ENCODE measurements around the gene GDE1. TPM values are rescaled to one million over a fixed set of nuclear protein-coding genes. Genes with fewer than 3 reads are reported as not detected.

Gene GDE1
- total RNA-seq, 4 donors from 2014 or later = 57.3 to 80.9 (median 68.8) TPM

- intact Hi-C loops (cut with DNase I) = no loop called here
- TF ChIP-seq POLR2A (IDR thresholded peaks at IDR 0.05) = no peak
- TF ChIP-seq CTCF (IDR thresholded peaks at IDR 0.05) = no peak
- Histone ChIP-seq H3K27me3 (no peaks in the 10 kb centered on the region), H3K4me1 (peaks cover 4 to 12% of the 10 kb centered on the region in 2 donors), H3K4me3 (replicated peaks in 1 of 3) (no peak overlapping the region), H3K9me3 (no peaks in the 10 kb centered on the region), H3K36me3 (peaks cover 0 to 11% of the 10 kb centered on the region in 2 donors), H3K27ac (no peak overlapping the region)
- DNase-seq = no peak
- 95 to 99% methylated on average over 3 of the region's 3 CpGs for WGBS, 2 donors
Measured at GRCh38 chr16:19528666-19529065, 6.8 kb upstream of the GDE1 start.

GRCh38 chr16:19527161-19527560, 5.3 kb upstream of the GDE1 start:
- no peak for DNase-seq
- Histone ChIP-seq H3K4me1 (peaks cover 7 to 18% of the 10 kb centered on the region in 2 donors), H3K4me3 (replicated peaks in 1 of 3) (no peak overlapping the region), H3K9me3 (no peaks in the 10 kb centered on the region), H3K27me3 (no peaks in the 10 kb centered on the region), H3K27ac (no peak overlapping the region), H3K36me3 (peaks cover 0 to 6% of the 10 kb centered on the region in 2 donors)
- WGBS, 2 donors = 83 to 93% methylated on average over 1 of the region's 1 CpG
- intact Hi-C loops (cut with DNase I) = no loop called here
- TF ChIP-seq CTCF (IDR thresholded peaks at IDR 0.05) = no peak
- TF ChIP-seq POLR2A (IDR thresholded peaks at IDR 0.05) = no peak

- no peaks in the 10 kb centered on the region for H3K9me3 ChIP-seq
- peaks cover 0 to 6% of the 10 kb centered on the region in 2 donors for H3K36me3 ChIP-seq
- H3K27ac ChIP-seq = no peak overlapping the region
- no peak overlapping the region for H3K4me3 ChIP-seq (replicated peaks in 1 of 3)
- H3K4me1 ChIP-seq = peaks cover 15 to 27% of the 10 kb centered on the region in 2 donors
- no peaks in the 10 kb centered on the region for H3K27me3 ChIP-seq
- intact Hi-C loops (cut with DNase I) = no loop called here
- DNase-seq = no peak
- 82 to 92% methylated on average over 2 of the region's 2 CpGs for WGBS, 2 donors
- TF ChIP-seq CTCF (IDR thresholded peaks at IDR 0.05) = no peak
- no peak for TF ChIP-seq POLR2A (IDR thresholded peaks at IDR 0.05)
Measured at GRCh38 chr16:19525385-19525723, 3.5 kb upstream of the GDE1 start.

GRCh38 chr16:19524616-19525384, 2.9 kb upstream of the GDE1 start:
- H3K36me3 ChIP-seq = peaks cover 0 to 6% of the 10 kb centered on the region in 2 donors
- TF ChIP-seq CTCF (IDR thresholded peaks at IDR 0.05) (no peak), POLR2A (IDR thresholded peaks at IDR 0.05) (no peak)
- H3K9me3 ChIP-seq = no peaks in the 10 kb centered on the region
- intact Hi-C loops (cut with DNase I) = loop anchor here (5.0 kb wide), 1 partner anchor 33 kb away; the partner anchor contains the start of gene VPS35L
- H3K27ac ChIP-seq = no peak overlapping the region
- H3K27me3 ChIP-seq = no peaks in the 10 kb centered on the region
- H3K4me3 ChIP-seq (replicated peaks in 1 of 3) = peak overlapping the region; percentile 54 to 91 (median 84)
- no peak for DNase-seq
- WGBS, 2 donors = 19 to 22% methylated on average over 19 of the region's 19 CpGs
- H3K4me1 ChIP-seq = peaks cover 21 to 32% of the 10 kb centered on the region in 2 donors

GRCh38 chr16:19524356-19524615, 2.4 kb upstream of the GDE1 start:
- intact Hi-C loops (cut with DNase I) = loop anchor here (5.0 kb wide), 1 partner anchor 33 kb away; the partner anchor contains the start of gene VPS35L
- H3K27ac ChIP-seq = peak overlapping the region in 1 of 3 donors; percentile 48
- peak overlapping the region; percentile 54 to 91 (median 84) for H3K4me3 ChIP-seq (replicated peaks in 1 of 3)
- DNase-seq = no peak
- no peaks in the 10 kb centered on the region for H3K9me3 ChIP-seq
- peaks cover 0 to 6% of the 10 kb centered on the region in 2 donors for H3K36me3 ChIP-seq
- H3K4me1 ChIP-seq = peaks cover 24 to 36% of the 10 kb centered on the region in 2 donors
- no peaks in the 10 kb centered on the region for H3K27me3 ChIP-seq
- no peak for TF ChIP-seq CTCF (IDR thresholded peaks at IDR 0.05)
- TF ChIP-seq POLR2A (IDR thresholded peaks at IDR 0.05) = no peak
- WGBS, 2 donors = 0% methylated on average over 6 to 11 of the region's 11 CpGs
